Measurements from ENCODE around the gene NCKAP5.
"Not testable (repeated sequence)": the region's sequence is repeated elsewhere in the genome, so short reads cannot be mapped to it uniquely, and the experiment has no call there.

Gene NCKAP5

GRCh38 chr2:133497270-133497893 lies 70.9 kb downstream of the NCKAP5 start:
- DNase-seq (ENCODE audit: low spot score): no peak

- DNase-seq (ENCODE audit: low spot score): no peak
Measured at GRCh38 chr2:133496501-133497269, 71.6 kb downstream of the NCKAP5 start.

GRCh38 chr2:133495226-133495625 lies 73.0 kb downstream of the NCKAP5 start:
- no peak for DNase-seq (ENCODE audit: low spot score)

GRCh38 chr2:133492719-133493380 lies 75.4 kb downstream of the NCKAP5 start:
- no peak for DNase-seq (ENCODE audit: low spot score)

- DNase-seq (ENCODE audit: low spot score): no peak
Measured at GRCh38 chr2:133490411-133490980, 77.8 kb downstream of the NCKAP5 start.

GRCh38 chr2:133489641-133490410 lies 78.4 kb downstream of the NCKAP5 start:
- no peak for DNase-seq (ENCODE audit: low spot score)

- DNase-seq (ENCODE audit: low spot score): no peak
Measured at GRCh38 chr2:133489146-133489545, 79.1 kb downstream of the NCKAP5 start.

GRCh38 chr2:133486771-133487191 lies 81.5 kb downstream of the NCKAP5 start:
- no peak for DNase-seq (ENCODE audit: low spot score)

- DNase-seq (ENCODE audit: low spot score): no peak
Measured at GRCh38 chr2:133485868-133486267, 82.4 kb downstream of the NCKAP5 start.

- DNase-seq (ENCODE audit: low spot score): no peak
Measured at GRCh38 chr2:133484784-133485183, 83.5 kb downstream of the NCKAP5 start.

- DNase-seq (ENCODE audit: low spot score): no peak
Measured at GRCh38 chr2:133484106-133484505, 84.2 kb downstream of the NCKAP5 start.

GRCh38 chr2:133483181-133483580 lies 85.1 kb downstream of the NCKAP5 start:
- no peak for DNase-seq (ENCODE audit: low spot score)

- no peak for DNase-seq (ENCODE audit: low spot score)
Measured at GRCh38 chr2:133480707-133481429, 87.4 kb downstream of the NCKAP5 start.

GRCh38 chr2:133477616-133477990 lies 90.7 kb downstream of the NCKAP5 start:
- no peak for DNase-seq (ENCODE audit: low spot score)

- no peak for DNase-seq (ENCODE audit: low spot score)
Measured at GRCh38 chr2:133476931-133477615, 91.2 kb downstream of the NCKAP5 start.

GRCh38 chr2:133476286-133476685 lies 92.0 kb downstream of the NCKAP5 start:
- no peak for DNase-seq (ENCODE audit: low spot score)

- DNase-seq (ENCODE audit: low spot score): no peak
Measured at GRCh38 chr2:133475610-133476009, 92.7 kb downstream of the NCKAP5 start.

- not testable (repeated sequence) for DNase-seq (ENCODE audit: low spot score)
Measured at GRCh38 chr2:133470446-133470845, 97.8 kb downstream of the NCKAP5 start.

- no peak for DNase-seq (ENCODE audit: low spot score)
Measured at GRCh38 chr2:133462811-133463210, 105.5 kb downstream of the NCKAP5 start.

GRCh38 chr2:133461484-133461883 lies 106.8 kb downstream of the NCKAP5 start:
- no peak for DNase-seq (ENCODE audit: low spot score)

- DNase-seq (ENCODE audit: low spot score): no peak
Measured at GRCh38 chr2:133459590-133459989, 108.7 kb downstream of the NCKAP5 start.

Data from germinal center (tissue), 1 donor.